ENCODE results near the gene HERC3. TPM values are rescaled to one million over a fixed set of nuclear protein-coding genes. Genes with fewer than 3 reads are reported as not detected.

The HERC3 gene
- total RNA-seq, 1 donor from 2014 or later: 15.8 TPM

GRCh38 chr4:88757067-88757466 is 164.8 kb downstream of the HERC3 start:
- H3K4me3 Mint-ChIP-seq: no peak overlapping the region
- H3K4me1 Mint-ChIP-seq: peaks cover 57% of the 10 kb centered on the region
- no peaks in the 10 kb centered on the region for H3K27me3 Mint-ChIP-seq (ENCODE audit: low read depth)
- no peak for TF ChIP-seq CTCF (IDR thresholded peaks at IDR 0.05; ENCODE audit: unreplicated experiment)
- DNase-seq (ENCODE audit: low spot score in 2 of 2, unreplicated experiment in 2 of 2): no peak
- H3K9me3 Mint-ChIP-seq: no peaks in the 10 kb centered on the region
- H3K36me3 Mint-ChIP-seq: peaks cover 6% of the 10 kb centered on the region
- no peak overlapping the region for H3K27ac Mint-ChIP-seq

GRCh38 chr4:88757776-88758175 is 165.5 kb downstream of the HERC3 start:
- Mint-ChIP-seq H3K36me3 (peaks cover under 1% of the 10 kb centered on the region), H3K27me3 (ENCODE audit: low read depth) (no peaks in the 10 kb centered on the region), H3K4me1 (peaks cover 57% of the 10 kb centered on the region), H3K4me3 (peak overlapping the region; percentile 11), H3K27ac (peak overlapping the region; percentile 58), H3K9me3 (no peaks in the 10 kb centered on the region)
- TF ChIP-seq CTCF (IDR thresholded peaks at IDR 0.05; ENCODE audit: unreplicated experiment): no peak
- no peak for DNase-seq (ENCODE audit: low spot score in 2 of 2, unreplicated experiment in 2 of 2)

Other genes starting within 250 kb of the HERC3 start
- gene HERC6, start 213.6 kb upstream of the HERC3 start, total RNA-seq: 18.7 to 22.4 TPM (median 21.1 TPM) in 3 replicates
- gene HERC5, start 135.4 kb upstream of the HERC3 start, total RNA-seq: 6.3 to 7.0 TPM (median 6.6 TPM) in 3 replicates
- 56.1 to 58.9 TPM (median 57.6 TPM) in 3 replicates for gene PYURF, start 68.7 kb upstream of the HERC3 start, total RNA-seq
- 4.4 to 4.9 TPM (median 4.7 TPM) in 3 replicates for gene NAP1L5, start 105.3 kb downstream of the HERC3 start, total RNA-seq